Endothelial cell of umbilical vein (primary cell): ENCODE data around the gene MUC2. TPM values are rescaled to one million over a fixed set of nuclear protein-coding genes. Genes with fewer than 3 reads are reported as not detected.

ENCODE experiments used
- BruUV-seq: library from RNA; stranded (reverse); fragments of 400-500 nt; replicated peaks from 2 replicates; lab custom pipeline; 2021; lab: Mats Ljungman, UMichigan
- CTCF ChIA-PET: fragments of 300-600, 350-600 bp; sonication (Branson Sonifier 250); formaldehyde crosslinking; loops from one replicate; lab custom pipeline; 2021; ENCODE audit warnings: antibody characterized with exemption, inconsistent platforms; lab: Charles Lee
- POLR2A ChIA-PET: fragments of 300-600, 350-600 bp; sonication (Branson Sonifier 250); formaldehyde crosslinking; loops from one replicate; lab custom pipeline; 2021; ENCODE audit warnings: antibody characterized with exemption, inconsistent platforms; lab: Charles Lee
- DNase-seq: peaks from one replicate; pipeline ENCODE4 v3.0.0-alpha.2; 2011; ENCODE audit warnings: low read depth, low spot score
- FAIRE-seq: peaks from 2 replicates; lab custom pipeline; 2011; peaks lifted over from hg19 to GRCh38; lab: Jason Lieb, UNC
- H2AFZ ChIP-seq: 2 replicates; pipeline ENCODE4 v1.6.0; 2012; ENCODE audit warnings: low read depth, low read length, control low read depth, inconsistent platforms
- H3K27ac ChIP-seq: 2 replicates; pipeline ENCODE4 v1.5.1; 2011; ENCODE audit warnings: low read depth, mild to moderate bottlenecking, control low read depth, low read length, moderate library complexity; ENCODE audit not compliant: insufficient read depth
- H3K27me3 ChIP-seq, 2 experiments: 2 replicates each; pipeline versions ENCODE4 v1.6.0 to v1.6.1; 2011; ENCODE audit warnings: low read length in 2 of 2, mixed read lengths in 1 of 2; ENCODE audit not compliant: control insufficient read depth in 2 of 2, insufficient read depth in 2 of 2
- H3K36me3 ChIP-seq, 2 experiments: 2 replicates in 1 of 2; 3 replicates in 1 of 2; pipeline ENCODE4 v1.5.1; 2011; ENCODE audit warnings: low read length in 2 of 2, mild to moderate bottlenecking in 1 of 2, moderate library complexity in 1 of 2; ENCODE audit not compliant: control insufficient read depth in 2 of 2, insufficient read depth in 2 of 2; ENCODE audit errors: extremely low read depth in 1 of 2
- H3K4me1 ChIP-seq: 3 replicates; pipeline ENCODE4 v1.5.1; 2011; ENCODE audit warnings: mild to moderate bottlenecking, low read length; ENCODE audit not compliant: control insufficient read depth, insufficient read depth; ENCODE audit errors: extremely low read depth
- H3K4me2 ChIP-seq: 2 replicates; pipeline ENCODE4 v1.6.1; 2011; ENCODE audit warnings: low read length, control low read depth, mixed read lengths; ENCODE audit not compliant: insufficient read depth
- H3K4me3 ChIP-seq, 3 experiments: fragments of 200-600 bp in 1 of 3; sonication (generic), shearing (Covaris generic) in 1 of 3; replicated peaks in 1 of 3; 2 replicates each; pipeline ENCODE4 v1.5.1; 2011 to 2016; ENCODE audit warnings: control low read depth in 3 of 3, low read length in 3 of 3, mild to moderate bottlenecking in 2 of 3, inconsistent platforms in 1 of 3, low read depth in 1 of 3, moderate library complexity in 1 of 3; ENCODE audit not compliant: insufficient read depth in 1 of 3
- H3K79me2 ChIP-seq: 2 replicates; pipeline ENCODE4 v1.6.0; 2012; ENCODE audit warnings: low read length, inconsistent platforms; ENCODE audit not compliant: control insufficient read depth, insufficient read depth
- H3K9ac ChIP-seq: replicated peaks from 2 replicates; pipeline ENCODE3; 2011; ENCODE audit warnings: low read length, control low read depth; ENCODE audit not compliant: insufficient read depth; ENCODE audit errors: extremely low read depth
- H3K9me1 ChIP-seq: replicated peaks from 3 replicates; pipeline ENCODE4 v1.6.0; 2011; ENCODE audit warnings: mild to moderate bottlenecking, low read length; ENCODE audit not compliant: control insufficient read depth, insufficient read depth; ENCODE audit errors: extremely low read depth
- H3K9me3 ChIP-seq: replicated peaks from 2 replicates; pipeline ENCODE4 v1.5.1; 2012; ENCODE audit warnings: low read length, inconsistent platforms; ENCODE audit not compliant: control insufficient read depth, insufficient read depth
- H4K20me1 ChIP-seq: replicated peaks from 2 replicates; pipeline ENCODE3; 2011; ENCODE audit warnings: mild to moderate bottlenecking, low read length; ENCODE audit not compliant: control insufficient read depth, insufficient read depth; ENCODE audit errors: extremely low read depth
- CTCF ChIP-seq, 2 donors: IDR thresholded peaks; 1 replicate in 1 of 2; 2 replicates in 1 of 2; pipeline ENCODE4 v1.5.1; 2011; ENCODE audit warnings: low read length in 2 of 2, mild to moderate bottlenecking in 2 of 2, moderate library complexity in 2 of 2, control low read depth in 1 of 2, inconsistent platforms in 1 of 2, low read depth in 1 of 2; ENCODE audit not compliant: insufficient read depth in 1 of 2; ENCODE audit errors: extremely low read depth in 1 of 2
- EZH2 ChIP-seq: IDR thresholded peaks from 2 replicates; pipeline ENCODE4 v1.6.1; 2012; ENCODE audit warnings: borderline replicate concordance, low read depth, mild to moderate bottlenecking, moderate library complexity, low read length, inconsistent platforms; ENCODE audit not compliant: severe bottlenecking
- FOS ChIP-seq: IDR thresholded peaks from 2 replicates; pipeline ENCODE4 v1.6.1; 2011; ENCODE audit warnings: mild to moderate bottlenecking, low read length, moderate library complexity, borderline replicate concordance; ENCODE audit not compliant: insufficient read depth
- GATA2 ChIP-seq: IDR thresholded peaks from 2 replicates; pipeline ENCODE4 v1.7.0; 2011; ENCODE audit warnings: low read depth, mild to moderate bottlenecking, moderate library complexity, mixed read lengths, low read length; ENCODE audit not compliant: insufficient read length, insufficient read depth
- JUN ChIP-seq: IDR thresholded peaks from 2 replicates; pipeline ENCODE4 v1.6.1; 2011; ENCODE audit warnings: borderline replicate concordance, low read depth; ENCODE audit not compliant: insufficient read length, insufficient read depth
- MAX ChIP-seq: IDR thresholded peaks from 2 replicates; pipeline ENCODE4 v1.6.1; 2011; ENCODE audit not compliant: insufficient read depth, insufficient read length
- MYC ChIP-seq: IDR thresholded peaks from one replicate; pipeline ENCODE4 v1.6.1; 2011; ENCODE audit warnings: mild to moderate bottlenecking, low read depth, low read length
- POLR2A ChIP-seq: IDR thresholded peaks from 2 replicates; pipeline ENCODE4 v1.6.1; 2012; ENCODE audit warnings: low read depth, mild to moderate bottlenecking, control low read depth, low read length
- POLR2AphosphoS5 ChIP-seq: IDR thresholded peaks from 2 replicates; pipeline ENCODE4 v1.6.1; 2012; ENCODE audit warnings: low read depth, mild to moderate bottlenecking, control low read depth, low read length, moderate library complexity; ENCODE audit not compliant: insufficient read depth
- dilution Hi-C: fragments of 300-500 bp; cut with MboI; formaldehyde crosslinking; loops from one replicate; pipeline ENCODE4 v1.15.0; 2019; ENCODE audit warnings: low sequenced_read_pairs; ENCODE audit not compliant: extremely low pct_ligation_motif_present
- intact Hi-C: fragments of 100-400 bp; cut with micrococcal nuclease; formaldehyde crosslinking; loops from one replicate; pipeline ENCODE4 v1.10.0; 2022
- polyA plus RNA-seq, 4 experiments: library from polyadenylated mRNA; depleted of rRNA in 3 of 4; stranded (reverse) in 3 of 4; unstranded in 1 of 4; fragments of >200 nt; gene quantifications; 2 replicates each; pipeline versions ENCODE4 v1.2.1 to v1.2.3, GENCODE V29; 2011 to 2012; ENCODE audit warnings: missing spikeins in 1 of 4
- total RNA-seq: library from RNA; stranded (reverse); gene quantifications from 2 replicates; pipeline ENCODE4 v1.2.3, GENCODE V29; 2021

The MUC2 gene
- total and polyA plus RNA-seq, 2 donors (not counting 3 experiments of a cell fraction or from before 2014, with no cell fraction given) = not detected

- Histone ChIP-seq H3K4me2 (no peak overlapping the region), H3K9ac (no peak overlapping the region), H3K4me1 (no peaks in the 10 kb centered on the region), H2AFZ (no peak overlapping the region), H3K9me3 (no peaks in the 10 kb centered on the region), H3K9me1 (no peaks in the 10 kb centered on the region), H3K4me3 (no peak overlapping the region), H3K79me2 (no peaks in the 10 kb centered on the region), H3K27me3 (no peaks in the 10 kb centered on the region), H4K20me1 (no peaks in the 10 kb centered on the region), H3K27ac (no peak overlapping the region), H3K36me3 (no peaks in the 10 kb centered on the region)
- no TSS peak for BruUV-seq
- intact Hi-C loops = no loop called here
- ChIA-PET CTCF (no interaction called here), POLR2A (no interaction called here)
- TF ChIP-seq JUN = no peak
- no peak for TF ChIP-seq POLR2A
- no peak for TF ChIP-seq MAX
- TF ChIP-seq FOS = no peak
- TF ChIP-seq EZH2 = no peak
- TF ChIP-seq POLR2AphosphoS5 = no peak
- no peak for TF ChIP-seq GATA2
- TF ChIP-seq CTCF (IDR thresholded peaks at IDR 0.05; ENCODE audit: extremely low read depth in 1 of 2, insufficient read depth in 1 of 2, low read depth in 1 of 2, low read length in 2 of 2) = no peak
- TF ChIP-seq MYC = no peak
- dilution Hi-C loops = no loop called here
- DNase-seq (no peak), FAIRE-seq (no peak)
Measured at GRCh38 chr11:1029051-1029450, 45.6 kb upstream of the MUC2 start.
